ENCODE data around the gene MAP4K4. TPM values are rescaled to one million over a fixed set of nuclear protein-coding genes. Genes with fewer than 3 reads are reported as not detected.
A peak's percentile ranks its signal among the peaks of the same experiment; 100 is the strongest.
"Not testable (repeated sequence)": the region's sequence is repeated elsewhere in the genome, so short reads cannot be mapped to it uniquely, and the experiment has no call there.

Gene MAP4K4
- total and polyA plus RNA-seq, 3 experiments from 2014 or later = 13.5 to 36.0 (median 30.8) TPM

GRCh38 chr2:101759162-101759561 is 61.7 kb downstream of the MAP4K4 start:
- no peak overlapping the region for H3K27ac Mint-ChIP-seq
- Histone ChIP-seq H3K27me3 (ENCODE audit: insufficient read depth, low read length, poor library complexity, severe bottlenecking) (no peaks in the 10 kb centered on the region), H3K27ac (ENCODE audit: low read depth, low read length) (no peak overlapping the region), H3K4me1 (ENCODE audit: insufficient read depth, low read length) (peaks cover 59% of the 10 kb centered on the region), H3K36me3 (ENCODE audit: insufficient read depth, low read length) (no peaks in the 10 kb centered on the region), H3K4me3 (ENCODE audit: low read length) (no peak overlapping the region), H3K9me3 (ENCODE audit: low read length) (no peaks in the 10 kb centered on the region)
- no peak for DNase-seq
- CTCF ChIA-PET = no interaction called here
- POLR2A ChIA-PET = no interaction called here
- no peaks in the 10 kb centered on the region for H3K9me3 Mint-ChIP-seq
- peaks cover 66 to 81% (median 73%) of the 10 kb centered on the region in 3 donors for H3K4me1 Mint-ChIP-seq
- H3K36me3 Mint-ChIP-seq = peaks cover 0 to 1% (median 0%) of the 10 kb centered on the region in 3 donors
- peak overlapping the region in 1 of 7 donors; percentile 56 for H3K4me3 Mint-ChIP-seq
- H3K27me3 Mint-ChIP-seq = no peaks in the 10 kb centered on the region

- Histone ChIP-seq H3K4me3 (ENCODE audit: low read length) (no peak overlapping the region), H3K36me3 (ENCODE audit: insufficient read depth, low read length) (no peaks in the 10 kb centered on the region), H3K27me3 (ENCODE audit: insufficient read depth, low read length, poor library complexity, severe bottlenecking) (no peaks in the 10 kb centered on the region), H3K27ac (ENCODE audit: low read depth, low read length) (no peak overlapping the region), H3K4me1 (ENCODE audit: insufficient read depth, low read length) (peaks cover 63% of the 10 kb centered on the region), H3K9me3 (ENCODE audit: low read length) (no peaks in the 10 kb centered on the region)
- ChIA-PET POLR2A (no interaction called here), CTCF (interaction anchor here (1.0 kb wide), 1 partner anchor 8 kb away, joined by 3 read pairs; no protein-coding TSS in a partner anchor)
- no peaks in the 10 kb centered on the region for H3K36me3 Mint-ChIP-seq
- H3K27ac Mint-ChIP-seq = peak overlapping the region in 5 of 8 donors; percentile 33 to 60 (median 40)
- no peak for DNase-seq
- no peaks in the 10 kb centered on the region for H3K27me3 Mint-ChIP-seq
- H3K4me3 Mint-ChIP-seq = no peak overlapping the region
- H3K4me1 Mint-ChIP-seq = peaks cover 64 to 81% (median 77%) of the 10 kb centered on the region in 3 donors
- no peaks in the 10 kb centered on the region for H3K9me3 Mint-ChIP-seq
These were observed 65.1 kb downstream of the MAP4K4 start for GRCh38 chr2:101762451-101763171.

GRCh38 chr2:101763496-101764333 is 66.2 kb downstream of the MAP4K4 start:
- H3K4me3 Mint-ChIP-seq = no peak overlapping the region
- H3K27me3 Mint-ChIP-seq = no peaks in the 10 kb centered on the region
- POLR2A ChIA-PET = no interaction called here
- H3K27me3 ChIP-seq (ENCODE audit: insufficient read depth, low read length, poor library complexity, severe bottlenecking) = no peaks in the 10 kb centered on the region
- H3K27ac Mint-ChIP-seq = peak overlapping the region in 6 of 8 donors; percentile 2 to 58 (median 28)
- peaks cover 64% of the 10 kb centered on the region for H3K4me1 ChIP-seq (ENCODE audit: insufficient read depth, low read length)
- no peak overlapping the region for H3K27ac ChIP-seq (ENCODE audit: low read depth, low read length)
- no peaks in the 10 kb centered on the region for H3K9me3 Mint-ChIP-seq
- H3K36me3 Mint-ChIP-seq = no peaks in the 10 kb centered on the region
- H3K4me3 ChIP-seq (ENCODE audit: low read length) = no peak overlapping the region
- CTCF ChIA-PET = no interaction called here
- DNase-seq = no peak
- H3K4me1 Mint-ChIP-seq = peaks cover 64 to 81% (median 78%) of the 10 kb centered on the region in 3 donors
- no peaks in the 10 kb centered on the region for H3K36me3 ChIP-seq (ENCODE audit: insufficient read depth, low read length)
- no peaks in the 10 kb centered on the region for H3K9me3 ChIP-seq (ENCODE audit: low read length)

GRCh38 chr2:101766337-101766736 is 68.8 kb downstream of the MAP4K4 start:
- no peak for DNase-seq
- Histone ChIP-seq H3K36me3 (ENCODE audit: insufficient read depth, low read length) (no peaks in the 10 kb centered on the region), H3K4me3 (ENCODE audit: low read length) (no peak overlapping the region), H3K4me1 (ENCODE audit: insufficient read depth, low read length) (peaks cover 79% of the 10 kb centered on the region), H3K27ac (ENCODE audit: low read depth, low read length) (no peak overlapping the region), H3K9me3 (ENCODE audit: low read length) (no peaks in the 10 kb centered on the region), H3K27me3 (ENCODE audit: insufficient read depth, low read length, poor library complexity, severe bottlenecking) (no peaks in the 10 kb centered on the region)
- ChIA-PET POLR2A (interaction anchor here (0.7 kb wide), 1 partner anchor 20 kb away, joined by 3 read pairs; no protein-coding TSS in a partner anchor), CTCF (interaction anchor here (1.1 kb wide), 1 partner anchor 56 kb away, joined by 5 read pairs; no protein-coding TSS in a partner anchor)
- H3K27me3 Mint-ChIP-seq = no peaks in the 10 kb centered on the region
- peak overlapping the region in 2 of 7 donors; percentile 20 to 47 for H3K4me3 Mint-ChIP-seq
- peaks cover 73 to 95% (median 93%) of the 10 kb centered on the region in 3 donors for H3K4me1 Mint-ChIP-seq
- H3K36me3 Mint-ChIP-seq = peaks cover 0 to under 1% (median 0%) of the 10 kb centered on the region in 3 donors
- no peaks in the 10 kb centered on the region for H3K9me3 Mint-ChIP-seq
- H3K27ac Mint-ChIP-seq = peak overlapping the region in 7 of 8 donors; percentile 13 to 82 (median 70)

- no peaks in the 10 kb centered on the region for H3K36me3 ChIP-seq (ENCODE audit: insufficient read depth, low read length)
- no peaks in the 10 kb centered on the region for H3K9me3 ChIP-seq (ENCODE audit: low read length)
- CTCF ChIA-PET = interaction anchor here (0.7 to 1.1 kb wide), 2 partner anchors 13 to 55 kb away, joined by 3 to 5 read pairs; no protein-coding TSS in a partner anchor
- Mint-ChIP-seq H3K27me3 (no peaks in the 10 kb centered on the region), H3K36me3 (peaks cover 0 to 2% (median 0%) of the 10 kb centered on the region in 3 donors), H3K27ac (peak overlapping the region in 7 of 8 donors; percentile 25 to 76 (median 64)), H3K4me1 (peaks cover 77 to 96% (median 95%) of the 10 kb centered on the region in 3 donors), H3K4me3 (peak overlapping the region in 1 of 7 donors; percentile 47), H3K9me3 (no peaks in the 10 kb centered on the region)
- H3K4me1 ChIP-seq (ENCODE audit: insufficient read depth, low read length) = peaks cover 79% of the 10 kb centered on the region
- H3K27me3 ChIP-seq (ENCODE audit: insufficient read depth, low read length, poor library complexity, severe bottlenecking) = no peaks in the 10 kb centered on the region
- H3K27ac ChIP-seq (ENCODE audit: low read depth, low read length) = no peak overlapping the region
- no peak for DNase-seq
- no peak overlapping the region for H3K4me3 ChIP-seq (ENCODE audit: low read length)
- POLR2A ChIA-PET = interaction anchor here (0.7 kb wide), 1 partner anchor 21 kb away, joined by 3 read pairs; no protein-coding TSS in a partner anchor
These were observed 69.6 kb downstream of the MAP4K4 start for GRCh38 chr2:101766871-101767739.

GRCh38 chr2:101768556-101769220 is 71.2 kb downstream of the MAP4K4 start:
- ChIA-PET POLR2A (no interaction called here), CTCF (no interaction called here)
- Mint-ChIP-seq H3K4me3 (peak overlapping the region in 3 of 7 donors; percentile 9 to 33 (median 26)), H3K27ac (peak overlapping the region in 7 of 8 donors; percentile 18 to 72 (median 26)), H3K36me3 (peaks cover 0 to 2% (median 0%) of the 10 kb centered on the region in 3 donors), H3K27me3 (no peaks in the 10 kb centered on the region), H3K9me3 (no peaks in the 10 kb centered on the region), H3K4me1 (peaks cover 72 to 94% (median 93%) of the 10 kb centered on the region in 3 donors)
- no peaks in the 10 kb centered on the region for H3K36me3 ChIP-seq (ENCODE audit: insufficient read depth, low read length)
- H3K4me1 ChIP-seq (ENCODE audit: insufficient read depth, low read length) = peaks cover 81% of the 10 kb centered on the region
- peak in 1 of 5 donors; percentile 19 for DNase-seq
- no peaks in the 10 kb centered on the region for H3K27me3 ChIP-seq (ENCODE audit: insufficient read depth, low read length, poor library complexity, severe bottlenecking)
- no peak overlapping the region for H3K27ac ChIP-seq (ENCODE audit: low read depth, low read length)
- no peak overlapping the region for H3K4me3 ChIP-seq (ENCODE audit: low read length)
- H3K9me3 ChIP-seq (ENCODE audit: low read length) = no peaks in the 10 kb centered on the region

GRCh38 chr2:101769726-101770125 is 72.2 kb downstream of the MAP4K4 start:
- H3K36me3 Mint-ChIP-seq; H3K27ac Mint-ChIP-seq; H3K27ac ChIP-seq (ENCODE audit: low read depth, low read length); H3K9me3 ChIP-seq (ENCODE audit: low read length); H3K36me3 ChIP-seq (ENCODE audit: insufficient read depth, low read length); DNase-seq; H3K27me3 Mint-ChIP-seq; POLR2A ChIA-PET; H3K4me3 Mint-ChIP-seq; H3K27me3 ChIP-seq (ENCODE audit: insufficient read depth, low read length, poor library complexity, severe bottlenecking); H3K4me3 ChIP-seq (ENCODE audit: low read length); H3K9me3 Mint-ChIP-seq: not testable (repeated sequence)
- CTCF ChIA-PET = interaction anchor here (1.2 kb wide), 1 partner anchor 24 kb away, joined by 3 read pairs; no protein-coding TSS in a partner anchor
- H3K4me1 ChIP-seq (ENCODE audit: insufficient read depth, low read length) = peaks cover 86% of the 10 kb centered on the region
- H3K4me1 Mint-ChIP-seq = peaks cover 72 to 94% (median 93%) of the 10 kb centered on the region in 3 donors

Measured in CD8-positive, alpha-beta memory T cell (primary cell).